K562 (cell line): ENCODE results near the gene ODF2. TPM values are rescaled to one million over a fixed set of nuclear protein-coding genes. Genes with fewer than 3 reads are reported as not detected.

Source experiments
- ATAC-seq: fragments of 200-7000 bp; cut with Tn5 transposase; 3 replicates; pipeline ENCODE4 v1.9.1; 2020; ENCODE audit warnings: moderate library complexity
- BruUV-seq: library from RNA; stranded (reverse); fragments of 400-500 nt; replicated peaks from 2 replicates; lab custom pipeline; 2021; lab: Mats Ljungman, UMichigan
- CTCF ChIA-PET: fragments of 300-600 bp; formaldehyde crosslinking; extraction: SDS; loops from one replicate; lab custom pipeline; 2021; ENCODE audit warnings: low intra/inter-chr PET ratio; lab: Yijun Ruan, JAX
- POLR2A ChIA-PET: fragments of 300-600, 350-650 bp; sonication (Branson Sonifier 250); formaldehyde crosslinking; extraction: SDS; loops from one replicate; lab custom pipeline; 2021; ENCODE audit warnings: antibody characterized with exemption, inconsistent platforms; lab: Yijun Ruan, JAX
- DNase-seq, 4 experiments: peaks; one replicate each; pipeline versions ENCODE4 v3.0.0 to v3.0.0-alpha.2; 2011 to 2018; ENCODE audit warnings: low spot score in 3 of 4, mixed read lengths in 3 of 4; ENCODE audit errors: extremely low read depth in 1 of 4
- FAIRE-seq: peaks from 2 replicates; lab custom pipeline; 2011; peaks lifted over from hg19 to GRCh38; lab: Jason Lieb, UNC
- H2AFZ ChIP-seq: 2 replicates; pipeline ENCODE4 v1.6.0; 2011; ENCODE audit warnings: low read depth, low read length, control low read depth, inconsistent platforms
- H3K27ac ChIP-seq: fragments of 200-600 bp; 3 replicates; pipeline ENCODE4 v1.8.0; 2011; ENCODE audit warnings: low read depth, mild to moderate bottlenecking, control low read depth, inconsistent platforms, low read length, moderate library complexity, mixed read lengths; ENCODE audit errors: extremely low read depth
- H3K27me3 ChIP-seq, 2 experiments: fragments of 300-600 bp in 1 of 2; 2 replicates in 1 of 2; 3 replicates in 1 of 2; pipeline versions ENCODE4 v1.6.0 to v1.8.0; 2011; ENCODE audit warnings: inconsistent platforms in 2 of 2, low read length in 2 of 2, mild to moderate bottlenecking in 1 of 2, mixed read lengths in 1 of 2, moderate library complexity in 1 of 2; ENCODE audit not compliant: control insufficient read depth in 2 of 2, insufficient read depth in 2 of 2
- H3K36me3 ChIP-seq: fragments of 300-600 bp; 3 replicates; pipeline ENCODE4 v1.8.0; 2011; ENCODE audit warnings: mild to moderate bottlenecking, low read length, inconsistent platforms; ENCODE audit not compliant: control insufficient read depth, insufficient read depth
- H3K4me1 ChIP-seq, 2 experiments: fragments of 200-600 bp in 1 of 2; replicated peaks in 1 of 2; 2 replicates in 1 of 2; 3 replicates in 1 of 2; pipeline versions ENCODE4 v1.5.1 to v1.8.0; 2011; ENCODE audit warnings: inconsistent platforms in 2 of 2, low read length in 2 of 2, mild to moderate bottlenecking in 1 of 2, mixed read lengths in 1 of 2, moderate library complexity in 1 of 2; ENCODE audit not compliant: control insufficient read depth in 2 of 2, insufficient read depth in 2 of 2
- H3K4me2 ChIP-seq: 2 replicates; pipeline ENCODE4 v1.6.1; 2011; ENCODE audit warnings: low read length, control low read depth, inconsistent platforms, mixed read lengths; ENCODE audit not compliant: insufficient read depth
- H3K4me3 ChIP-seq: fragments of 200-600 bp; sonication (generic), shearing (Covaris generic); 2 replicates; pipeline ENCODE4 v1.5.1; 2016; ENCODE audit warnings: control low read depth, inconsistent platforms
- H3K79me2 ChIP-seq: fragments of 200-600 bp; 3 replicates; pipeline ENCODE4 v1.8.0; 2011; ENCODE audit warnings: low read length, inconsistent platforms; ENCODE audit not compliant: control insufficient read depth, insufficient read depth
- H3K9ac ChIP-seq, 2 experiments: 2 replicates each; pipeline versions ENCODE4 v1.6.0 to v1.6.1; 2011; ENCODE audit warnings: low read depth in 2 of 2, low read length in 2 of 2, control low read depth in 1 of 2, inconsistent platforms in 1 of 2, mild to moderate bottlenecking in 1 of 2, mixed read lengths in 1 of 2; ENCODE audit not compliant: insufficient read depth in 1 of 2
- H3K9me1 ChIP-seq: one replicate; pipeline ENCODE4 v1.6.0; 2011; ENCODE audit warnings: inconsistent platforms, mild to moderate bottlenecking, low read length, moderate library complexity; ENCODE audit not compliant: control insufficient read depth, insufficient read depth
- H3K9me3 ChIP-seq: replicated peaks from 2 replicates; pipeline ENCODE4 v1.5.1; 2011; ENCODE audit warnings: low read depth, low read length, inconsistent platforms; ENCODE audit not compliant: control insufficient read depth, insufficient read depth
- H4K20me1 ChIP-seq: replicated peaks from 2 replicates; pipeline ENCODE4 v1.6.1; 2011; ENCODE audit warnings: low read length, inconsistent platforms, mixed read lengths; ENCODE audit not compliant: control insufficient read depth, insufficient read depth
- ARID2 ChIP-seq: fragments of 450-650 bp; IDR thresholded peaks from 2 replicates; pipeline ENCODE4 v1.6.1; 2017; ENCODE audit warnings: antibody characterized with exemption, mild to moderate bottlenecking
- CAMTA2 ChIP-seq: fragments of 250-450 bp; sonication (Bioruptor Pico); conservative IDR thresholded peaks from 2 replicates; pipeline ENCODE4 v1.5.1; 2022
- FOXM1 ChIP-seq, 2 experiments: fragments of 450-650 bp in 1 of 2; sonication (generic) in 1 of 2; formaldehyde crosslinking in 1 of 2; IDR thresholded peaks; 2 replicates each; pipeline versions ENCODE4 v1.6.1 to v1.9.0; 2017 to 2022; ENCODE audit warnings: low read depth in 2 of 2, mild to moderate bottlenecking in 2 of 2, missing genetic modification reagents in 1 of 2, moderate library complexity in 1 of 2
- HOXB6 ChIP-seq: fragments of 250-450 bp; sonication (Bioruptor Pico); IDR thresholded peaks from 2 replicates; pipeline ENCODE4 v1.5.1; 2022; ENCODE audit warnings: mild to moderate bottlenecking, borderline replicate concordance
- MYNN ChIP-seq, 2 experiments: sonication (generic); formaldehyde crosslinking in 1 of 2; IDR thresholded peaks; 2 replicates each; pipeline versions ENCODE4 v1.5.0 to v1.6.1; 2016 to 2020; ENCODE audit warnings: antibody characterized with exemption in 1 of 2, missing genetic modification reagents in 1 of 2
- NFIC ChIP-seq: fragments of 450-650 bp; IDR thresholded peaks from 2 replicates; pipeline ENCODE4 v1.6.1; 2017; ENCODE audit warnings: mild to moderate bottlenecking, inconsistent platforms
- NR4A1 ChIP-seq, 2 experiments: fragments of 250-450 bp in 1 of 2; fragments of 450-650 bp in 1 of 2; sonication (Bioruptor Pico) in 1 of 2; IDR thresholded peaks; 2 replicates each; pipeline versions ENCODE4 v1.4.0 to v1.6.1; 2016 to 2020; ENCODE audit warnings: mild to moderate bottlenecking in 2 of 2, missing compliant biosample characterization in 1 of 2, missing genetic modification characterization in 1 of 2, moderate library complexity in 1 of 2
- RNF2 ChIP-seq: sonication (generic); IDR thresholded peaks from 2 replicates; pipeline ENCODE4 v1.6.1; 2016
- SIN3A ChIP-seq, 2 experiments: fragments of 150-350 bp in 1 of 2; IDR thresholded peaks; 2 replicates each; pipeline ENCODE4 v1.6.1; 2011 to 2016; ENCODE audit warnings: borderline replicate concordance in 2 of 2, low read depth in 2 of 2, low read length in 2 of 2, mild to moderate bottlenecking in 2 of 2, moderate library complexity in 2 of 2; ENCODE audit not compliant: control insufficient read depth in 1 of 2
- SMARCA4 ChIP-seq: fragments of 450-650 bp; IDR thresholded peaks from 2 replicates; pipeline ENCODE4 v1.6.1; 2016
- ZFPM2 ChIP-seq: fragments of 250-450 bp; sonication (Bioruptor Pico); IDR thresholded peaks from 2 replicates; pipeline ENCODE4 v1.5.1; 2022; ENCODE audit warnings: mild to moderate bottlenecking
- ZNF224 ChIP-seq: sonication (generic); formaldehyde crosslinking; IDR thresholded peaks from 2 replicates; pipeline ENCODE4 v1.8.0; 2022; ENCODE audit warnings: mild to moderate bottlenecking, missing genetic modification reagents
- ZNF408 ChIP-seq: fragments of 250-450 bp; sonication (Bioruptor Pico); IDR thresholded peaks from 2 replicates; pipeline ENCODE4 v1.4.0; 2020; ENCODE audit warnings: low read depth, mild to moderate bottlenecking, moderate library complexity
- ZNF589 ChIP-seq: fragments of 200-800 bp; sonication (Bioruptor generic); IDR thresholded peaks from 2 replicates; pipeline ENCODE4 v1.6.1; 2016; ENCODE audit warnings: low read depth, missing genetic modification characterization, missing compliant biosample characterization
- WGBS: fragments of 100-300 bp; shearing (Covaris generic); methylation state at CpG from one replicate; pipeline ENCODE4 v1.1.6; 2016; ENCODE audit warnings: low coverage, mixed read lengths; ENCODE audit not compliant: insufficient coverage; ENCODE audit errors: missing lambda C conversion rate; 5-methylcytosine and 5-hydroxymethylcytosine counted together
- in situ Hi-C: fragments of 300-500 bp; cut with MboI; formaldehyde crosslinking; loops from 4 replicates; pipeline ENCODE4 v1.15.0; 2018; ENCODE audit warnings: inconsistent platforms, mixed read lengths
- intact Hi-C: fragments of 100-400 bp; cut with micrococcal nuclease; formaldehyde crosslinking; loops from 2 replicates; pipeline ENCODE4 v1.14.2; 2022
- polyA plus RNA-seq, 8 experiments: library from polyadenylated mRNA; depleted of rRNA in 4 of 8; stranded (reverse) in 5 of 8; unstranded in 3 of 8; fragments of >200 nt; fragmentation: Nextera tagmentation in 2 of 8; fragmentation: Illumina TruSeq in 1 of 8; extraction: Ambion mirVana in 2 of 8; extraction: Trizol in 1 of 8; gene quantifications; 2 replicates each; pipeline versions ENCODE4 v1.2.1 to v1.2.3, GENCODE V29; 2011 to 2014; ENCODE audit warnings: inconsistent platforms in 1 of 8, missing spikeins in 1 of 8
- total RNA-seq, 7 experiments: library from RNA; depleted of rRNA in 6 of 7; stranded (reverse); fragments of >200 nt in 6 of 7; fragmentation: Illumina TruSeq in 2 of 7; extraction: Trizol in 2 of 7; gene quantifications; 2 replicates each; pipeline versions ENCODE4 v1.2.1 to v1.2.3, GENCODE V29; 2011 to 2021; ENCODE audit warnings: low replicate concordance in 1 of 7

The ODF2 gene
- total and polyA plus RNA-seq, 9 of the 15 experiments (the other 6 are each of a cell fraction or from before 2014, with no cell fraction given), result 16.5 to 83.2 (median 69.7) TPM

GRCh38 chr9:128521956-128522355 is 66.2 kb downstream of the ODF2 start (continued):
- no peak for TF ChIP-seq NR4A1 (CRISPR knock-in tag; IDR thresholded peaks at IDR 0.05)
- no peak for TF ChIP-seq NR4A1 (tag; IDR thresholded peaks at IDR 0.05)
- no peak for TF ChIP-seq ZNF224 (CRISPR knock-in tag)
- no peak for TF ChIP-seq ARID2
- TF ChIP-seq ZNF408 (CRISPR knock-in tag), result no peak
- TF ChIP-seq HOXB6 (CRISPR knock-in tag), result no peak
- TF ChIP-seq RNF2, result no peak

GRCh38 chr9:128523199-128523925 is 67.6 kb downstream of the ODF2 start:
- in situ Hi-C loops (no loop called here), intact Hi-C loops (no loop called here)
- BruUV-seq, result no TSS peak
- Histone ChIP-seq H3K36me3 (peaks cover 56% of the 10 kb centered on the region), H3K9me1 (no peaks in the 10 kb centered on the region), H3K27me3 (no peaks in the 10 kb centered on the region), H3K27ac (no peak overlapping the region), H4K20me1 (no peaks in the 10 kb centered on the region), H3K79me2 (no peaks in the 10 kb centered on the region), H3K9ac (peak overlapping the region in 1 of 2 experiments; percentile 65; a peak in 1 of 4 replicates), H3K4me2 (no peak overlapping the region), H2AFZ (no peak overlapping the region), H3K4me1 (peaks cover 0 to 4% of the 10 kb centered on the region in 2 experiments; a peak in 2 of 5 replicates), H3K4me3 (no peak overlapping the region), H3K9me3 (no peaks in the 10 kb centered on the region)
- ChIA-PET CTCF (no interaction called here), POLR2A (no interaction called here)
- TF ChIP-seq ZFPM2 (CRISPR knock-in tag), result no peak
- TF ChIP-seq SIN3A (IDR thresholded peaks at IDR 0.05; ENCODE audit: borderline replicate concordance in 2 of 2, control insufficient read depth in 1 of 2, low read depth in 2 of 2, low read length in 2 of 2), result no peak
- 0 out of 2 replicates have a peak, but pooled peaks have one; percentile 22 for TF ChIP-seq NFIC
- TF ChIP-seq MYNN (IDR thresholded peaks at IDR 0.05), result no peak
- no peak for TF ChIP-seq MYNN (CRISPR knock-in tag; IDR thresholded peaks at IDR 0.05)
- no peak for TF ChIP-seq CAMTA2 (CRISPR knock-in tag)
- no peak for TF ChIP-seq ZNF589 (CRISPR knock-in tag)
- no peak for TF ChIP-seq FOXM1 (IDR thresholded peaks at IDR 0.05; ENCODE audit: low read depth)
- TF ChIP-seq FOXM1 (CRISPR knock-in tag; IDR thresholded peaks at IDR 0.05; ENCODE audit: low read depth), result no peak
- no peak for TF ChIP-seq SMARCA4
- DNase-seq (no peak), ATAC-seq (no peak; the same call in 2 of the 3 replicates), FAIRE-seq (no peak)
- WGBS, result 74% methylated on average over 12 of the region's 13 CpGs
